Psoas muscle (tissue), 8 donors: Measurements from ENCODE around the gene PDCD11. TPM values are rescaled to one million over a fixed set of nuclear protein-coding genes. Genes with fewer than 3 reads are reported as not detected.
A peak's percentile ranks its signal among the peaks of the same experiment; 100 is the strongest.

Source experiments
- ATAC-seq, 4 donors: fragments of 200-7000 bp; cut with Tn5 transposase; one replicate each; pipeline ENCODE4 v1.9.1; 2020; ENCODE audit warnings: moderate library complexity in 3 of 4, mild to moderate bottlenecking in 2 of 4
- DNase-seq, 2 donors: peaks; one replicate each; pipeline ENCODE4 v3.0.0-alpha.2; 2020
- H3K27ac ChIP-seq: fragments of 200-600 bp; one replicate; pipeline ENCODE4 v1.8.0; 2022
- H3K27me3 ChIP-seq, 3 donors: fragments of 200-600 bp in 1 of 3; one replicate each; pipeline versions ENCODE4 v1.6.1 to v1.8.0; 2013 to 2022; ENCODE audit warnings: low read length in 2 of 3, mild to moderate bottlenecking in 2 of 3, moderate library complexity in 1 of 3; ENCODE audit not compliant: insufficient read depth in 3 of 3
- H3K36me3 ChIP-seq, 2 donors: fragments of 200-600 bp in 1 of 2; one replicate each; pipeline versions ENCODE4 v1.6.1 to v1.8.0; 2013 to 2022; ENCODE audit warnings: low read depth in 1 of 2, mild to moderate bottlenecking in 1 of 2, moderate library complexity in 1 of 2; ENCODE audit not compliant: insufficient read depth in 1 of 2
- H3K4me1 ChIP-seq: fragments of 200-600 bp; one replicate; pipeline ENCODE4 v1.8.0; 2022
- H3K4me3 ChIP-seq: fragments of 200-600 bp; one replicate; pipeline ENCODE4 v1.8.0; 2022; ENCODE audit warnings: mild to moderate bottlenecking
- H3K9me3 ChIP-seq: fragments of 200-600 bp; one replicate; pipeline ENCODE4 v1.8.0; 2022
- CTCF ChIP-seq: fragments of 200-600 bp; IDR thresholded peaks from one replicate; pipeline ENCODE4 v1.8.0; 2022; ENCODE audit warnings: antibody characterized with exemption
- WGBS, 3 donors: extraction: QIAGEN DNeasy Blood & Tissue Kit; methylation state at CpG; one replicate each; pipeline versions ENCODE4 v1.1.6 to v1.1.7; 2013; 5-methylcytosine and 5-hydroxymethylcytosine counted together
- intact Hi-C, 2 donors: fragments of 100-400 bp; cut with DNase I; formaldehyde crosslinking; loops; one replicate each; pipeline versions ENCODE4 v1.11.0 to v1.14.2; 2022
- polyA plus RNA-seq, 3 donors: library from polyadenylated mRNA; stranded (reverse); fragments of 200-250 nt; gene quantifications; one replicate each; pipeline ENCODE4 v1.2.3, GENCODE V29; 2013
- total RNA-seq, 4 donors: library from RNA; stranded (reverse); fragmentation: NEBNext Ultra II Directional in 2 of 4; extraction: Animal tissue kit (Norgen Biotek cat#: 25700) in 2 of 4; gene quantifications; one replicate each; pipeline versions ENCODE4 v1.2.1 to v1.2.4, GENCODE V29; 2021 to 2023
- donor health status: healthy with polysubstance abuse.
- donor health status: DM: no; HTN: no; CAD: no; lungs with moderate emphysema.
- donor health status: Bipolar disorder and iron deficiency.
- donor health status: healthy.
- donor health status: DM: yes; HTN: yes; CAD: no.
- donor health status: DM: no; HTN: no; CAD: no.
- donor health status: DM: no; HTN: no; CAD: no.
- donor health status: DM: yes; HTN: yes; CAD: no.

The PDCD11 gene
- total and polyA plus RNA-seq, 7 donors, result 13.1 to 34.7 (median 24.1) TPM

GRCh38 chr10:103447187-103447586 is 50.8 kb downstream of the PDCD11 start:
- intact Hi-C loops, result loop anchor here in 1 of 2 donors (5.0 kb wide), 1 partner anchor 650 kb away; no protein-coding TSS in a partner anchor
- H3K27ac ChIP-seq, result peak overlapping the region; percentile 36
- WGBS, 3 donors, result 80 to 94% (median 84%) methylated on average over 23 of the region's 23 CpGs

DNA sequence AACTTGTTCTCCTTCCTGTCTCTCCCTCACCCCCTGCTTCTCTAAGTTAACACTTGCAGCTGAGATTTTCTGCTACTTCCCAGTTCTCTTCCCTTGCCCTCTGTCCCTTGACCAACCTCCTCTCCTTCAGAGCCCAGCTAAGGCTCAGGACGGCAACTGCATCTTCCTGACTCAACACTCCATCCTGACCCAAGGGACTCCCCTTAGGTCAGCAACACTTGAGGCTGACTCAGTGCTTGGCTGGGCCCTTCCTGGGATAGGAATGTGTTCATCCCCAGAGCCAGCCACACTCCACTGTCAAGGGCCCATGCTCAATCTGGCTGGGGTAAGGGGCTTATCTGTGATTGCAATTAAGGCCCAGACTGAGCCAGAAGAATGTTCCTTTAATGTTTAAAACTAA is 52.3 kb downstream of the PDCD11 start:
- DNase-seq (peak; percentile 82 to 83), ATAC-seq (peak; percentile 41 to 52 (median 45))
- Histone ChIP-seq H3K9me3 (no peaks in the 10 kb centered on the region), H3K27me3 (peaks cover 0 to 7% (median 0%) of the 10 kb centered on the region in 3 donors), H3K4me3 (peak overlapping the region; percentile 74), H3K36me3 (peaks cover 7 to 60% of the 10 kb centered on the region in 2 donors), H3K4me1 (peaks cover 26% of the 10 kb centered on the region), H3K27ac (peak overlapping the region; percentile 18)
- no peak for TF ChIP-seq CTCF
- 62 to 67% (median 67%) methylated on average over 1 of the region's 1 CpG for WGBS, 3 donors
- intact Hi-C loops, result loop anchor here in 1 of 2 donors (5.0 kb wide), 1 partner anchor 651 kb away; no protein-coding TSS in a partner anchor

More at GRCh38 chr10:103447187-103447586, 50.8 kb downstream of the PDCD11 start:
- Histone ChIP-seq H3K4me3 (no peak overlapping the region), H3K4me1 (peaks cover 26% of the 10 kb centered on the region), H3K36me3 (peaks cover 10 to 75% of the 10 kb centered on the region in 2 donors), H3K27me3 (peaks cover 0 to 6% (median 0%) of the 10 kb centered on the region in 3 donors), H3K9me3 (no peaks in the 10 kb centered on the region)
- no peak for DNase-seq
- no peak for TF ChIP-seq CTCF
- ATAC-seq, result no peak

DNA sequence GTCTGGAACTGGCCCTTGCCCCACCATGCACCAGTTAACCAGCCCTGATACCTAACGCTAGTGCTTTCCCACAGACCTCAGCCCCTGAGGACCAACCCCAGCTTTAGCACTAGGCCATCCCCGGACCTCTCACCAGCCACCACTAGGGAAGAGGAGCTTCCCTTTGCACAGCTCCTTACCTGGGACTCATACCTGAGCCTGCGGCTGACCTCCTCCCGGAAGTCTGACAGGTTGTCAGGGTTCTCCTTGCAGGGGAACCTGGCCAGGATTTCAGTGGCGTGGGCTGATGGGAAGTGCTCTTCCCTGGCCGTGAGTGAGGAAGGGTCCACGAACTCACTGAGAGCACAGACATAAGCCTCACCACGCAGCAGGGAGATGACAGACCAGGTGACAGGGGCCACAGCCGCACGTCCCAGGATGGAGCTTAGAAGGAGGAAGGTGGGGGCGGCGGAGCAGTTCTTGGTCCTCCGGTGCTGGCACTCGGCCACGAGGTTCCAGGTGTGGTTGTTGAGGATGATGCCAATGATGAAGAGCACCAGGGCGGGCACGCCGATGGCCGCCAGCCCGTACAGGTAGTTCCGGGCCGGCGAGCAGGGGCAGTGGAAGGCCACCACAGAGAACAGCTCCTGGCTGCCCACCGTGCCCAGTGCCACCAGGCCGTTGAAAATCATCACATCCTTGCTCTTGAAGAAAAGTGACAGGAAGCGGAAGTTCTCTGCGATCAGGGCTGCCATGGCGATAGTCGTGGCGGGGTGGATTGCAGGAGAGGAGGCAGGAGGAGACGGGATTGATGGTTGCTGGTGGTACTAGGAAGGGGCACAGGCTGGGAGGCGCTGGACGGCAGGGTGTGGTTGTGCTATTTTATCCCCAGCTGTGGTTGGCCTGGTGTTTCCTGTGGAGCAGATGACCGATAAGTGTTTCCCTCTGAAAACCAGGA is 53.0 kb downstream of the PDCD11 start:
- ATAC-seq (no peak), DNase-seq (no peak)
- peaks cover 26% of the 10 kb centered on the region for H3K4me1 ChIP-seq
- H3K27ac ChIP-seq, result no peak overlapping the region
- peaks cover 0 to 7% (median 0%) of the 10 kb centered on the region in 3 donors for H3K27me3 ChIP-seq
- H3K9me3 ChIP-seq, result no peaks in the 10 kb centered on the region
- H3K36me3 ChIP-seq, result peaks cover 7 to 53% of the 10 kb centered on the region in 2 donors
- 84 to 85% (median 84%) methylated on average over 34 of the region's 34 CpGs for WGBS, 3 donors
- TF ChIP-seq CTCF, result no peak
- intact Hi-C loops, result loop anchor here in 1 of 2 donors (5.0 kb wide), 1 partner anchor 652 kb away; no protein-coding TSS in a partner anchor
- peak overlapping the region; percentile 74 for H3K4me3 ChIP-seq

DNA sequence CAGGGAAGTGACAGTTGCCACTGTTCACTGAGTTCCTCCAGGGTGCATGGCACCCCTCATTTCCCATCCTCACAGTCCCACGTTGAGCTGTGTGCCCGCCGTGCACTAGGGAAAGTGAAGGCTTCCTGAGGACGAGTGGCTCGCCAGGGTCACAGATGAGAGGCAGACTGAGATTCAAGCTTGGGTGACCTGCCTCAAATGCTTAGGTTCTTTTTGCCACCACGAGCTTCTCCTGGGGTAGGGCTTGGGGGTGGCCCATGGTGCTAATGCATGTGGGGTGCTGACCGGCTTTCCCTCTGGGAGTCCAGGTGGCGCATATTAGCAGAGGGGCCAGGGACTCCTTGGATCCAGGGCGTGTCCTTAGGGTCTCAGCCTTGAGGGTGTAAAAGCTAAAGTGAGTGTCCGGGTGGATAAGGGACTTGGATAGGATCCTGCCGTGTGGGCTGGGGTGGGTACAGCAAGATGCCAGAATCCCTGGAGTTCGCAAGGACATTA is 53.8 kb downstream of the PDCD11 start:
- H3K4me3 ChIP-seq, result peak overlapping the region; percentile 74

More for the DNA sequence above, 53.8 kb downstream of the PDCD11 start:
- intact Hi-C loops, result no loop called here
- ATAC-seq, result no peak
- Histone ChIP-seq H3K27ac (peak overlapping the region; percentile 63), H3K36me3 (peaks cover 7 to 45% of the 10 kb centered on the region in 2 donors), H3K9me3 (no peaks in the 10 kb centered on the region), H3K27me3 (peaks cover 0 to 7% (median 0%) of the 10 kb centered on the region in 3 donors), H3K4me1 (peaks cover 26% of the 10 kb centered on the region)
- no peak for TF ChIP-seq CTCF
- DNase-seq, result peak in 1 of 2 donors; percentile 28
- 81 to 93% (median 84%) methylated on average over 12 of the region's 12 CpGs for WGBS, 3 donors
